DMS 273 (cell line): ENCODE measurements around the gene LDLRAD1.
"Not testable (repeated sequence)": the region's sequence is repeated elsewhere in the genome, so short reads cannot be mapped to it uniquely, and the experiment has no call there.

Experiments
- DNase-seq: peaks from one replicate; lab custom pipeline; 2025; ENCODE audit not compliant: unreplicated experiment; lab: John Stamatoyannopoulos, UW

The LDLRAD1 gene

DNA sequence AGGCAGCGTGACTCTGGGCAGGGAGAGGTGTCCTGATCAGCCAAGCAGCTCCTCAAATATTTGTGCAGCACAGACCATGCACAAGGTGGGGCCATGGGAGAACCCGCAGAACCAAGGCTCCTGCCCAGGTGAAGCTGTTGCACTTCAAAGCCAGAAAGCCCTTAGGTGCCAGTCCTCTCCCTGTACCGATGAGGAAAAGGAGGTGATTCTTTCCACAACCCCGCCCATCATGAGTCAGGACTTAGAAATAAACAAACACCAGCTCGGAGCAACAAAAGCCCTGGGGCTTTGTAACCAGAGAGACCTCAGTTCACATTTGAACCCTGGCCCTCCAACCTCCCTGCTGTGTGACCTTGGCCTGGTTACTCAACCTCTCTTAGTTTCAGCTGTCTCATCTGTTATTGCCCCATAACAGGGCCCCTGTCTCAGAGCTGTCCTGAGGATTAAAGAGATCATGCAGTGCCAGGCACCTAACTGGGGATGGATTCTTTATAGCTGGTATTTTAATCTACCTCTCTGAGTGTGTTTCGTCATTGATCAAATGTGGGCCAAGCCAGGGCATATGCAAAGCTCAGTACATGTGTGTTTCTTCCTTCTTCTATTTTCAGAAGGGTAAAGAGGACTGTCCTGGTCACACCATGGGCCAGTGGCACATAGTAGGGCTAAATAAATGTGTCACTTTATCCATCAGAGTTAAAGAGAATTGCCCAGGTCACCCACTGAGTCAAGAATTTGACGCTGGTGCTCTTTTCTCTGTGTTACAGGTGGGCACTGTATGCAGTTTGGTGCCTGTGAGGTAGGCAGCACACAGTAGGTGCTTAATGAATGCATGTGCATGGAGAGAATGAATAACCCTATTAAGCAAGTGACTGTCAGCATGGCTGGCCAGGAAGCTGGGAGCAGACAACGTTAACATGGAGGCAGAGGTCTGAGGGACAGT is 1.4 kb downstream of the LDLRAD1 start:
- DNase-seq: no peak

DNA sequence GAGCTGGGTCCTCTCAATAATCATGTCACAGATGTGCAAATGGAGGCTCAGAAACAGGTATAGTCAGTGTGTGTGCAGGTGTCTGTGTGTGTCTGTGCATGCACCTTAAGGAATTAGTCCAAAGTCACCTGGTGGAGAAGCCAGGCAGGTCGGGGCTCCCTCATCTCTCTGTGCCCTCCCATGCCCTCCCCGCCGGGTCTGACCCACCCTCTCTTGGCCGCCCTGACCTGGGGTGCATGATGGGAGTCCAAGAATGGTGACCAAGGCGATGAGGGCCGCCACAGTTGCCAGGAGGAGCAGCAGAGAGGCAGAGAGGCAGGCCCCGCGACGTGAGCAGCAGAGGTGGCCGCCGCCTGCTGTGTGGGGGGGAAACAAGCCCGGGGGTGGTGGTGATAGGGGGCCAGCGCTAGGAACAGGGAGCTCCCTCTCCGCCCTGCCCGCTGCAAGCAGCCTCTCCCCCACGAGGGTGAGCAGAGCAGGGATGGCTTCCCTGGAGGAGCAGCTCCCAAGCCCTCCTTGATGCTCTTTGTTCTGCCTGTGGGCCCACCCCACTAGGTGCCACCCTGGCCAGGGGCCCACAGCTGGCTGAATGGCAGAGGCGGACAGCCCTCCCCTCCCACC is 3.9 kb downstream of the LDLRAD1 start:
- no peak for DNase-seq

DNA sequence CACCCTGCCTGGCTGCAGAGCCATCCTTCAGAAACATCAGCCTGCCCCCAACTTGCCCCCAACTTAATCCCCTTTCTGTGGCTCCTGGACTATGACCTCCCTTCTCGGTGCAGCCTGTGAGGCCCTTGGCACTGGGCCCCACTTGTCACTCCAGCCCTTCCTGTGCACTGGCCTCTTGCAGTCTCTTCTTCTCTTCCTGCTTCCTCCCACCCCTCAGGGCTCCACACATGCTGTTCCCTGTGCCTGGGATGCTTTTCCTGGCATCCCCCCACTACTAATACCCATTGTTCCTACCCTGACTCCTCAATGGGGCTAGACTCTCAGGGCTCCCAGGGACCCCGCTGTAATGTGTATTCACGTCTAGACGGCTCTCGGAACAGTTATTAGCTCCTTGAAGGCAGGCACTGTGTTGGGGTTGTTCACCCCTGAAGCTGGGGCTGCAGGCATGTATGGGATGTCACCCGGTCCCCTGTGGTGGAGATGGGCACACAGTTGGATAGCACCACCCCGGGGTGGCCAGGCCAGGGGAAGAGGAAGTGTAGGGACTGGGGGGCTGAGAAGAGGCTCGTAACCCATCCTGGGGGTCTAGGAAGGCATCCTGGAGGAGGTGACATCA is 4.5 kb downstream of the LDLRAD1 start:
- DNase-seq: no peak

DNA sequence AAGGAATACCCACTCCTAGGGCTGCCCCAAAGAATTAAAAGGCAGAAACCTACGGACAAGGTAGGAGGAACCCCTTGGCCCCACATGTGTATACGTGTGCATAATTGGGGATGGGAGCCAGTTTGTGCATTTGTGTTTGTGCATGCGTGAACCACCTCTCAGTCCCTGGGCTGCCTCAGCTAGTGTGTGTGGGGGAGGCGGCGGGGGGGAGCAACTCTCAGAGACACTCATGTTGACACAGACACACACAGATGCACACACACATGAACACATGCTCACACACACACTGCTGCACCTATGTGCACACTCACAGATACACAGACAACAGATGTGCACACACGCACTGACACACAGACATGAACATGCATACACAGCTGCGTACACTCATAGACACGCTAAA is 5.1 kb downstream of the LDLRAD1 start:
- no peak for DNase-seq

DNA sequence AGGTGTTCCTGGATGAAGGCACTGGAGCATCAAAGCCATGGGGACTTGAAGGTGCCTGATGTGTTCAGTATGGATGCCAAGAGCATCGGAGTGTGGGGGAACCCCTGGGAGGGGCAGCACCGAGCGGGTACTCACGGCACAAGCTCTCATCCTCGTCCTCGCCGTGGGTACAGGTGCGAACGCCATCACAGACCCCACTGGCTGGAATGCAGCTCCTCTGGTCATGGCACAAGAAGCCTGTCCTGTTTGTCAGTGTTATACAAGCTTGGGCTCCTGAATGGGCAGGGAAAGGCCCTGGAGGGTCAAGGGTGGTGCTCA is 6.0 kb downstream of the LDLRAD1 start:
- no peak for DNase-seq

DNA sequence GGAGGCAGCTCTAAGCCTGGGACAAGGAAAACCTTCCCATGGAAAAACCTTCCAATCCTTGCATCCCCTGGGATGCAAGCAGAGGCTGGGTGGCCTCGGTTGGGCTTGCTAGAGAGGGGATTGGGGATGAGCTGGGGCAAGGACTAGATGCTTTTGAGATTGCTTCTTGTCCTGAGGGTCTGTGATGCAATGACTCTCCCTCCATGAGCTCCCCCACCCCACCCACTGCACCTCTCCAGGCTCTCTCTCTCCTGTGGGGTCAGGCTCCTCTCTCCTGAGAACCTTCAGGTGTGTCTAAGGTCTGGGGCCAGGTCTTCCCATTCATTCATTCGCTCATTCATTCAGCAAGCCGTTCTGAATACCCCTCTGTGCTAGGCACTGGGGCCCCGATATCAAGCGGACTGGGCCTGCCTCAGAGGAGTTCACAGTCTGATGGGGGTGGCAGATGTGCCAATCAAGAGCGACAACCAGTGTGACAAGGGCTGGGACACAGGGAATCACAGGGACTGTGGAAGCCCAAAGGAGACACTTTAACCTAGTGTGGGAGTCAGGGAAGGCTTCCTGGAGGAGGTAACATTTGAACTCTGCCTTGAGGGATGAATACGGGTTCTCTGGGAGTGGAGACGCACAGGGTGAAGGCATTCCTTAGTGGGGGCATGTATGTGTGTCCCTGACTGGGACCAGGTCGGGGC is 6.5 kb downstream of the LDLRAD1 start:
- DNase-seq: no peak

DNA sequence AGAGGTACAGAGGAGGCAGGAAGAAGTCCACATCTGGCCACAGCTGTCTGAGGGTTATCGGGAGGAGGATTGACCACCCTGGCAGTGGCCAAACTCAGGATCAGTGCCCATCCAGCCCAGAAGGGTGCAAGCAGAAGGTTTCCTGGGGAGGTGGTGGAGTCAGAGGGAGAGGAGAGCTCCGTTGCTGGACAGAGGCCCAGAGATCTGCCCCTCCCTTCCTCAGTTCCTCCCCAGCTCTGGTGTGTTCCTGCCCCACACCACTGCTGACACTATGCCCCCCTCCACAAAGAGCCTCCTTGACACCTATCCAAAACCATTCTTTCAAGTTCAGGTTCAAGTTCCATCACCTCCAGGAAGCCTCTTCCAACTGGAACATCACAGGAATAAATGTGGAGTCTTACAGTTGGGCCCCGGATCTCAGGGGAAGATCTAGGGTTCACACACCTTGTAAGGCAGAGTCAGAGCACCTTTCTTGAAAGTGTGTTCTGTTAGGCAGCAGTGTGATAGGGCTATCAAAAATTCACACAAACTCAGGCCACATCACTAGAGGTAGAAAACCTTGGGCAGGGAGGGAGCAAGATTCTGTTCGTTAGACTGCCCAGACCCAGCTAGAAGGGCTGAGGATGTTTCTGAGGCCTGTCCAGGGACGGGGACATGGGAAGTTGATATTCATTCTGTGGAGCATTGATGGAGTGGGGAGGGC is 7.4 kb downstream of the LDLRAD1 start:
- no peak for DNase-seq

DNA sequence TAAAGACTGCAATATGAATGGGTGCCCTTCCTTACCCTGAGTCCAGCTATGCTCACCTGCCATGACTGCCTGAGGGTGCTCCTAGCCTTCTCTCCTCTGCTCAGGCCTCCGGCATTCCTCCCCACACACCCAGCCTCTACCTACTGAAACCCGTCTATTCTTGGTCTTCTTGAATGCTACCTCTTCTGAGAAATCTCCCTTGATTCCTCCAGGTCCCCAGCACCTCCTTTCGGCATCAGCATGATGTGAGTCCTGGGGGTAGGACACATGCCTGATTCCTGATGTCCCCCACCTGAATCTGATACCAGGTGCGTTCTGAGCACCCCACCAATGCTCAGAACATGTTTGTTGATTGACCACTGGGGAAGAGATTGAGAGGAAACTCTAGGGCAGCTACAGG is 8.6 kb downstream of the LDLRAD1 start:
- no peak for DNase-seq

DNA sequence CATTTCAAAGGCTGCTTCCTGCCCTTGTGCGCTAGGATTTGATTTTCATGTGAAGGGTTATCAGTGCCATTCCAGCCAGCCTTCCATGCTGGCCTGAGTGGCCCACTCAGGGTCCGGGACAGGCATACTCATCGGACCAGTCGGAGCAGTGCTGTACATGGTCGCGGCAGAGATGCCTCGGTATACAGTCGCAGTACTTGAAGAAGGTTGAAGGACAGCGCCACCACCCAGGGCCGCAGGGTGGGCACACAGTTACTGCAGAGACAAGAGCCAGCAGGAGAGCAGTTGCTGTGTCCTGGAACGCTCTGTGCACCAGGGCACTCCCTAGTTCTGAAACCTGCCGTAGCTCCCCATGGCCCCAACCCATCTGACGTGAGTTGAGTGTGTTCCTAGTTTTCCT is 9.1 kb downstream of the LDLRAD1 start:
- no peak for DNase-seq

DNA sequence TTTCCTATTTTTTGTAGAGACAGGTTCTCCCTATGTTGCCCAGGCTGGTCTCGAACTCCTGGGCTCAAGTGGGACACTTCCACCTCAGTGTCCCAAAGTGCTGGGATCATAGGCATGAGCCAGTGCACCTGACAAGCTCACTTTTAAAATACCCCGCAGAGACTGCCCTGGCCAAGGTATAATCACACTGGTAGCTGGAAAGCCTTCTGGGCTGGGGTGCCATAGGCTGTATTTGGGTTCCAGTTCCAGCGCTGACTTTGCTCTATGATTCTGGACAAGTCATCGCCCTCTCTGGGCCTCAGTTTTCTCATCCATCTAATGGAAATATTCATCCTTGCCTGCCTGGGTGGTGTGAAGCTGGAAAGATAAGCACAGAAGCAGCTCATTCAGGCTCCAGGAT is 10.4 kb downstream of the LDLRAD1 start:
- DNase-seq: no peak

DNA sequence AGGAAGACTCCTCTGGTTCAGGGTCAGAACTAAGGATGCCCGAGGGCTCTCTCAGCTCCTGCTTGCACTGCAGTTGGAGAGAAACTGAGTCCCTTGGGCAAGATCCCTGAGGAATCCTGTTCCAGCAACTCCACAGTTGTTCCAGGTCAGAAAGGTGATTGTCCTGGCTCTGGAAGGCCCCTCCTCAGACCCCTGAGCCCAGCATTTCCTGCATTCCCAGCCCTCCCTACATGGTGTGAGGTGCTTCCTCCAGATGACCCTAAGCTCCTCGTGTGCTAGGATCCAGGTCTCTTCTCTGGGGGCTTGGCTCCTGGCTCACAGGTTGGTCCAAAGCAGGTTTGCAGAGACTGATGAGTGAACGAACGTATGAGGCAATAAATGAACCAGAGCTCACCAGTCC is 11.5 kb downstream of the LDLRAD1 start:
- no peak for DNase-seq

DNA sequence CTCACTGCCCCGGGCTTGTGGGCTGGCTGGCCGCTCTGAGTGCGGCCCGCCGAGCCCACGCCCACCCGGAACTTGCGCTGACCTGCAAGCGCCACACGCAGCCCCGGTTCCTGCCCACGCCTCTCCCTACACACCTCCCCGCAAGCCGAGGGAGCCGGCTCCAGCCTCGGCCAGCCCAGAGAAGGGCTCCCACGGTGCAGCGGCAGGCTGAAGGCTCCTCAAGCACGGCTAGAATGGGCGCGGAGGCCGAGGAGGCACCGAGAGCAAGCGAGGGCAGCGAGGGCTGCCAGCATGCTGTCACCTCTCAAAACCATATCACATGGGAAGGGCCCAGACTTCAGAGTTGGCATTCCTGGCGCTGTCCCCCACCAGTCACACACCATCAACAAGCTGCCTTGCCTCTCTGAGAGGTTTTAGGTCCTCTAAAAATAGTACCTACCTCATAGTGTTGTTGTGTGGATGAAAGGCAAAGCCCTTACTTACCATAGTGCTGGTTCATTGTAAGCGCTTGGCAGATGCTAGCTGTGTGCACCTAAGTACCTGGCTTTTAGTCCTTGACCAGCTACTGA is 13.4 kb downstream of the LDLRAD1 start:
- DNase-seq: no peak

DNA sequence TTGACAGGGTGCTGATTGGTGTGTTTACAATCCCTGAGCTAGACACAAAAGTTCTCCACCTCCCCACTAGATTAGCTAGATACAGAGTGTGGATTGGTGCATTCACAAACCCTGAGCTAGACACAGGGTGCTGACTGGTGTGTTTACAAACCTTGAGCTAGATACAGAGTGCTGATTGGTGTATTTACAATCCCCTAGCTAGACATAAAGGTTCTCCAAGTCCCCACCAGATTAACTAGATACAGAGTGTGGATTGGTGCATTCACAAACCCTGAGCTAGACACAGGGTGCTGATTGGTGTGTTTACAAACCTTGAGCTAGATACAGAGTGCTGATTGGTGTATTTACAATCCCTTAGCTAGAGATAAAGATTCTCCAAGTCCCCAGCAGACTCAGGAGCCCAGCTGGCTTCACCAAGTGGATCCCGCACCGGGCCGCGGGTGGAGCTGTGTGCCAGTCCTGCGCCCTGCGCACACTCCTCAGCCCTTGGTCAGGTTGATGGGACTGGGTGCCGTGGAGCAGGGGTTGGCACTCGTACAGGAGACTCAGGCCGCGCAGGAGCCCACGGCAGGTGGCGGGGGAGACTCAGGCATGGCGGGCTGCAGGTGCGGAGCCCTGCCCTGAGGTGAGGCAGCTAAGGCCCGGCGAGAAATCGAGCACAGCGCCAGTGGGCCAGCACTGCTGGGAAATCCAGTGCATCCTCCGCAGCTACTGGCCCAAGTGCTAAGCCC is 14.1 kb downstream of the LDLRAD1 start:
- not testable (repeated sequence) for DNase-seq

DNA sequence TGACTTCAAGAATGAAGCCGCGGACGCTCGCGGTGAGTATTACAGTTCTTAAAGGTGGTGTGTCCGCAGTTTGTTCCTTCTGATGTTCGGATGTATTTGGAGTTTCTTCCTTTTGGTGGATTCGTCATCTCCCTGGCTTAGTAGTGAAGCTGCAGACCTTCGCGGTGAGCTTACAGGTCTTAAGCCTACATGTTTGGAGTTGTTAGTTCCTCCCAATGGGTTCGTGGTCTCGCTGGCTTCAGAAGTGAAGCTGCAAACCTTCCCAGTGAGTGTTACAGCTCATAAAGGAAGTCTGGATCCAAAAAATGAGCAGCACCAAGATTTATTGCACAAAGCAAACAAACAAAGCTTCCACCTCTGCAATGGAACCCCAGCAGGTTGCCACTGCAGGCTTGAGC is 14.7 kb downstream of the LDLRAD1 start:
- no peak for DNase-seq

DNA sequence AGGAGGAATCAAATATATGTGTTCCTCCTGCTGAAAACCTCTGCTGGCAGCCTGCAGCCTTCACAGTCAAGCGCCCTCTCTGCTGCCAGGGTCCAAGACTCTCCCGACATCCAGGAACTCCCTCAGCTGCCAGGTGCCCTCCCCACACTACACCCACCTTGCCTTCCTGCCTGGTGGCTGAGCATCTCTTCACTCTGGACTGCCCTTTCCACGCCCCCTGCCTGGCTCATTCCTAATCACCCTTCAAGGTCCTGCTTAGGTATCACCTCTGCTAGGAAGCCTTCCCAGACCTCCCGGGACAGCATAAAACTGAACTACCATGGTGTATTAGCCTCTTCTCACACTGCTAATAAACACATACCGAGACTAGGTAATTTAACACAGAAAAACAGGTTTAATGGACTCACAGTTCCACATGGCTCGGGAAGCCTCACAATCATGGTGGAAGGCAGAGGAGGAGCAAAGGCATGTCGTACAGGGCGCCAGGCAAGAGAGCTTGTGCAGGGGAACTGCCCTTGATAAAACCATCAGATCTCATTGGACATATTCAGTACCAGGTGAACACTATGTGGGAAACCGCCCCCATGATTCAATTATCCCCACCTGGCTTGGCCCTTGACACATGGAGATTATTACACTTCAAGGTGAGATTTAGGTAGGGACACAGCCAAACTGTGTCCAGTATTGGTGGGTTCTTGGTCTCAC is 15.3 kb downstream of the LDLRAD1 start:
- no peak for DNase-seq

DNA sequence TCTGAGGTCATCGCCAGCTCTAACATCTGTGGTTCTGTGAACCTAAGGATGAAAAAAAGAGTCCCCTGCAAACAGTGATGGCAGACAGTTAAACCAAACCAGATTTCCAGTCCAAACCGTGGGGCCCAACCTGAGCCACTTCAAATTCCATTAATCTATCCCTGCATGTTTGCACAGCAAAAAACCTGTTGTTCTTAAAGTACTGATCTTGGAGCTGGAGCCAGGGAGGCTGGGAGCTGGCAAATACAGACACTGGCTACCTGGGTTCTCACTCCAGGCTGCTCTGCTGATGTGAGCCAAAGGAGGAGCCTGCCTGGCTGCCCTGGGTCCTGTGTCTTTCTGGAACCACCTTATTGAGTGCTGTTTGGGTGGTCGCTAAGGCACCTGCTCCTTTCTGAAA is 16.4 kb downstream of the LDLRAD1 start:
- no peak for DNase-seq

DNA sequence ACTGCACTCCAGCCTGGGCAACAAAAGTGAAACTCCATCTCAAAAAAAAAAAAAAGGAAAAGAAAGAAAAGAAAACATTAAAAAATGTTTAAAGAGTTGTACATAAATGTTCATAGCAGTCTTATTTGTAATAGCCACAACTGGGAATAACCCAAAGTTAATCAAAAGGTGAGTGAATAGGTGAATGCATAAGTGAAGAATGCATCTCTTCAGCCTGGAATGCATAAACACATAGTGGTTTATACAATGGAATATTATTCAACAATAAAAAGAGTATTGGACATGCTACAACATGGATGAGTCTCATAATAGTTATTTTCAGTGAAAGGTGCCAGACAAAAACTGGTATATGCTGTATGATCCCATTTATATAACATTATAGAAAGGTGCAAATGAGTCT is 18.1 kb downstream of the LDLRAD1 start:
- DNase-seq: no peak

DNA sequence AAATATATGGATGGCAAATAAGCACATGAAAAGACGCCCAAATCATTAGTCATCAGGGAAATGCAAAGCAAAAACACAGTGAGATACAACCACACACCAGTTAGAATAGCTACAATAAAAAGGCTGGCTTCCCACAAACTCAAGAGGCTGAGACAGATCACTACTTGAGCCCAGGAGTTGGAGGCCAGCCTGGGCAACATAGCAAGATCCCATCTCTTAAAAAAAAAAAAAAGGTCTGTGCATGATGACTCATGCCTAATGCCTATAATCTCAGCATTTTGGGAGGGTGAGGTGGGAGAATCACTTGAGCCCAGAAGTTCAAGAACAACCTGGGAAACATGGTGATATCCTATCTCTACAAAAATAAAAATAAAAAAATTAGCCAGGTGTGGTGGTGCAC is 19.8 kb downstream of the LDLRAD1 start:
- DNase-seq: no peak

DNA sequence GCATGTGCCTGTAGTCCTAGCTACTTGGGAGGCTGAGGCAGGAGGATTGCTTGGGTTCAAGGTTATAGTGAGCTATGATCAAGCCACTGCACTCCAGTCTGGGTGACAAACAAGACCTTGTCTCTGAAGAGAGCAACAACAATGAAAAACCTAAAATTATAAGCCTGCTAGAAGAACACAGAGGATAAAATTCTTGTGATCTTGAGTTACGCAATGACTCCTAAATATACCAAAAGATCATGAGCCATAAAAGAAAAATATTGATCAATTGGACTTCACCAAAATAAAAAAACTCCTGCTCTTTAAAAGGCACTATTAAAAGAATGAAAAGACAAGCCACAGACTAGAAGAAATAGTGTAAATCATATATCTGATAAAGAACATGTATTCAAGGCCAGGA is 22.3 kb downstream of the LDLRAD1 start:
- no peak for DNase-seq

DNA sequence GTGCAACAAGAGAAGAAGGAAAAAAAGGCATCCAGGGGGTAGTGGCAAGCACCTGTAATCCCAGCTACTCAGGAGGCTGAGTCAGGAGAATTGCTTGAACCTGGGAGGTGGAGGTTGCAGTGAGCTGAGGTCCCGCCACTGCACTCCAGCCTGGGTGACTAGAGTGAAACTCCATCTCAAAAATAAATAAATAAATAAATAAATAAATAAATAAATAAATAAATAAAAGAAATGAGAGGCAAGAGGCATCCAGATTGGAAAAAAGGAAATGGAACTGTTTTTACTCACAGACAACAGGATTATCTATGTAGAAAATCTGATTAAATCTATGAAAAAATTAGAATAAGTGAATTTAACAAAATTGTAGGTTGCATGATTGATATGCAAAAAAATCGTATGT is 23.5 kb downstream of the LDLRAD1 start:
- DNase-seq: not testable (repeated sequence)
